Endothelial cell of umbilical vein (primary cell): ENCODE results near the gene OSBPL6. TPM values are rescaled to one million over a fixed set of nuclear protein-coding genes. Genes with fewer than 3 reads are reported as not detected.

Experiments used
- BruUV-seq: library from RNA; stranded (reverse); fragments of 400-500 nt; replicated peaks from 2 replicates; lab custom pipeline; 2021; lab: Mats Ljungman, UMichigan
- CTCF ChIA-PET: fragments of 300-600, 350-600 bp; sonication (Branson Sonifier 250); formaldehyde crosslinking; loops from one replicate; lab custom pipeline; 2021; ENCODE audit warnings: antibody characterized with exemption, inconsistent platforms; lab: Charles Lee
- POLR2A ChIA-PET: fragments of 300-600, 350-600 bp; sonication (Branson Sonifier 250); formaldehyde crosslinking; loops from one replicate; lab custom pipeline; 2021; ENCODE audit warnings: antibody characterized with exemption, inconsistent platforms; lab: Charles Lee
- DNase-seq: peaks from one replicate; pipeline ENCODE4 v3.0.0-alpha.2; 2011; ENCODE audit warnings: low read depth, low spot score
- FAIRE-seq: peaks from 2 replicates; lab custom pipeline; 2011; peaks lifted over from hg19 to GRCh38; lab: Jason Lieb, UNC
- H2AFZ ChIP-seq: 2 replicates; pipeline ENCODE4 v1.6.0; 2012; ENCODE audit warnings: low read depth, low read length, control low read depth, inconsistent platforms
- H3K27ac ChIP-seq: 2 replicates; pipeline ENCODE4 v1.5.1; 2011; ENCODE audit warnings: low read depth, mild to moderate bottlenecking, control low read depth, low read length, moderate library complexity; ENCODE audit not compliant: insufficient read depth
- H3K27me3 ChIP-seq, 2 experiments: 2 replicates each; pipeline versions ENCODE4 v1.6.0 to v1.6.1; 2011; ENCODE audit warnings: low read length in 2 of 2, mixed read lengths in 1 of 2; ENCODE audit not compliant: control insufficient read depth in 2 of 2, insufficient read depth in 2 of 2
- H3K36me3 ChIP-seq, 2 experiments: 2 replicates in 1 of 2; 3 replicates in 1 of 2; pipeline ENCODE4 v1.5.1; 2011; ENCODE audit warnings: low read length in 2 of 2, mild to moderate bottlenecking in 1 of 2, moderate library complexity in 1 of 2; ENCODE audit not compliant: control insufficient read depth in 2 of 2, insufficient read depth in 2 of 2; ENCODE audit errors: extremely low read depth in 1 of 2
- H3K4me1 ChIP-seq: 3 replicates; pipeline ENCODE4 v1.5.1; 2011; ENCODE audit warnings: mild to moderate bottlenecking, low read length; ENCODE audit not compliant: control insufficient read depth, insufficient read depth; ENCODE audit errors: extremely low read depth
- H3K4me2 ChIP-seq: 2 replicates; pipeline ENCODE4 v1.6.1; 2011; ENCODE audit warnings: low read length, control low read depth, mixed read lengths; ENCODE audit not compliant: insufficient read depth
- H3K4me3 ChIP-seq, 3 experiments: fragments of 200-600 bp in 1 of 3; sonication (generic), shearing (Covaris generic) in 1 of 3; replicated peaks in 1 of 3; 2 replicates each; pipeline ENCODE4 v1.5.1; 2011 to 2016; ENCODE audit warnings: control low read depth in 3 of 3, low read length in 3 of 3, mild to moderate bottlenecking in 2 of 3, inconsistent platforms in 1 of 3, low read depth in 1 of 3, moderate library complexity in 1 of 3; ENCODE audit not compliant: insufficient read depth in 1 of 3
- H3K79me2 ChIP-seq: 2 replicates; pipeline ENCODE4 v1.6.0; 2012; ENCODE audit warnings: low read length, inconsistent platforms; ENCODE audit not compliant: control insufficient read depth, insufficient read depth
- H3K9ac ChIP-seq: replicated peaks from 2 replicates; pipeline ENCODE3; 2011; ENCODE audit warnings: low read length, control low read depth; ENCODE audit not compliant: insufficient read depth; ENCODE audit errors: extremely low read depth
- H3K9me1 ChIP-seq: replicated peaks from 3 replicates; pipeline ENCODE4 v1.6.0; 2011; ENCODE audit warnings: mild to moderate bottlenecking, low read length; ENCODE audit not compliant: control insufficient read depth, insufficient read depth; ENCODE audit errors: extremely low read depth
- H3K9me3 ChIP-seq: replicated peaks from 2 replicates; pipeline ENCODE4 v1.5.1; 2012; ENCODE audit warnings: low read length, inconsistent platforms; ENCODE audit not compliant: control insufficient read depth, insufficient read depth
- H4K20me1 ChIP-seq: replicated peaks from 2 replicates; pipeline ENCODE3; 2011; ENCODE audit warnings: mild to moderate bottlenecking, low read length; ENCODE audit not compliant: control insufficient read depth, insufficient read depth; ENCODE audit errors: extremely low read depth
- EZH2 ChIP-seq: IDR thresholded peaks from 2 replicates; pipeline ENCODE4 v1.6.1; 2012; ENCODE audit warnings: borderline replicate concordance, low read depth, mild to moderate bottlenecking, moderate library complexity, low read length, inconsistent platforms; ENCODE audit not compliant: severe bottlenecking
- GATA2 ChIP-seq: IDR thresholded peaks from 2 replicates; pipeline ENCODE4 v1.7.0; 2011; ENCODE audit warnings: low read depth, mild to moderate bottlenecking, moderate library complexity, mixed read lengths, low read length; ENCODE audit not compliant: insufficient read length, insufficient read depth
- JUN ChIP-seq: IDR thresholded peaks from 2 replicates; pipeline ENCODE4 v1.6.1; 2011; ENCODE audit warnings: borderline replicate concordance, low read depth; ENCODE audit not compliant: insufficient read length, insufficient read depth
- MAX ChIP-seq: IDR thresholded peaks from 2 replicates; pipeline ENCODE4 v1.6.1; 2011; ENCODE audit not compliant: insufficient read depth, insufficient read length
- MYC ChIP-seq: IDR thresholded peaks from one replicate; pipeline ENCODE4 v1.6.1; 2011; ENCODE audit warnings: mild to moderate bottlenecking, low read depth, low read length
- POLR2A ChIP-seq: IDR thresholded peaks from 2 replicates; pipeline ENCODE4 v1.6.1; 2012; ENCODE audit warnings: low read depth, mild to moderate bottlenecking, control low read depth, low read length
- POLR2AphosphoS5 ChIP-seq: IDR thresholded peaks from 2 replicates; pipeline ENCODE4 v1.6.1; 2012; ENCODE audit warnings: low read depth, mild to moderate bottlenecking, control low read depth, low read length, moderate library complexity; ENCODE audit not compliant: insufficient read depth
- dilution Hi-C: fragments of 300-500 bp; cut with MboI; formaldehyde crosslinking; loops from one replicate; pipeline ENCODE4 v1.15.0; 2019; ENCODE audit warnings: low sequenced_read_pairs; ENCODE audit not compliant: extremely low pct_ligation_motif_present
- intact Hi-C: fragments of 100-400 bp; cut with micrococcal nuclease; formaldehyde crosslinking; loops from one replicate; pipeline ENCODE4 v1.10.0; 2022
- polyA plus RNA-seq, 4 experiments: library from polyadenylated mRNA; depleted of rRNA in 3 of 4; stranded (reverse) in 3 of 4; unstranded in 1 of 4; fragments of >200 nt; gene quantifications; 2 replicates each; pipeline versions ENCODE4 v1.2.1 to v1.2.3, GENCODE V29; 2011 to 2012; ENCODE audit warnings: missing spikeins in 1 of 4
- total RNA-seq: library from RNA; stranded (reverse); gene quantifications from 2 replicates; pipeline ENCODE4 v1.2.3, GENCODE V29; 2021
- TF ChIP-seq, protein P1 (sequence below), 2 donors: IDR thresholded peaks; 1 replicate in 1 of 2; 2 replicates in 1 of 2; pipeline ENCODE4 v1.5.1; 2011; ENCODE audit warnings: low read length in 2 of 2, mild to moderate bottlenecking in 2 of 2, moderate library complexity in 2 of 2, control low read depth in 1 of 2, inconsistent platforms in 1 of 2, low read depth in 1 of 2; ENCODE audit not compliant: insufficient read depth in 1 of 2; ENCODE audit errors: extremely low read depth in 1 of 2

OSBPL6 gene
- total and polyA plus RNA-seq, 2 donors (not counting 3 experiments of a cell fraction or from before 2014, with no cell fraction given) = 1.5 to 2.3 TPM

DNA sequence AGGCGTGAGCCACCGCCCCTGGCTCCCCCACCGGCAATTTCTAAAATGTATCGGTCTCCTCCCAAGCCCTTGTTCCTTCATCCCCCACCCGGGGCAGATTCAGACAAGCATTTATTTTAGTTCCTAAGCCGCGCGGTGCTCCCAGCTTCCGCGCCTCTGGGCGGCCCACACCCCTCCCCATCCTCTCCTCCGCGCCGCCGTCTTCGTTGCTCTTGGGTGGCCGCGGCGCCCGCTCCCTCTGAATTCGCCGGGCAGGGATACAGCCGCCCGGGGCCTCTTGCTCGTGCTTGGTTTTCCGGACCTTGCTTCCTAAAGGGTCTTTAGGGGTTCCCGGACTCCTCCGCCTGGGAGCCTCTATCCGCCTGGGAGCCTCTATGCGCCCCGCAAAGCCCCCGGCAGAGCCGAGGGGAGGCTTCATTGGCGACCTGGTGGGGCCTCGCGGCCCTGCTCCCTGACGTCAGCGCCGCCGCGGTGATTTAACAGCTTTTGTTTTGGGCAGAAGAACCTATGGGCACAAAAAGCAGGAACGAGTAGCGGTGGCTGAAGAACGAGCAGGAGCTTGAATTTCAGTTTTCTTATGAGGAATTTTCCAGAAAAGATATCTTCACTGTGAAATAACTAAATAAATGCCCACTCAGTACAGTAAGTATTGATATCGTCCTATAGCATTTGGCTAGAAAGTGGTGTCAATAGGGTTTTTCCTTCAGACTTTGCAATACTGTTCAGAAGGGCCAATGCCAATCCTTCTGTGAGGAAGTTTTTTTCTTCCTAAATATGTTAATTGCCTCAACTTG is 219.4 kb downstream of the OSBPL6 start:
- peak overlapping the region; percentile 91 for H3K27ac ChIP-seq
- H3K36me3 ChIP-seq = peaks cover 0 to 2% of the 10 kb centered on the region in 2 experiments
- POLR2A ChIA-PET = interaction anchor here (0.5 to 2.7 kb wide), 5 partner anchors 9 to 302 kb away, joined by 3 to 15 read pairs (median 4); partner anchors contain the start of genes PJVK, PRKRA and RBM45
- no peaks in the 10 kb centered on the region for H3K79me2 ChIP-seq
- dilution Hi-C loops (no loop called here), intact Hi-C loops (loop anchor here (1.0 to 5.0 kb wide), 9 partner anchors 9 to 431 kb away; partner anchors contain the start of genes OSBPL6, PJVK, PLEKHA3 and PRKRA)
- CTCF ChIA-PET = interaction anchor here (0.6 to 5.3 kb wide), 44 partner anchors 8 to 307 kb away, joined by 3 to 122 read pairs (median 6); partner anchors contain the start of genes PJVK, PLEKHA3, PRKRA and RBM45
- FAIRE-seq = peak; percentile 76
- peaks cover 13% of the 10 kb centered on the region for H3K4me1 ChIP-seq
- H3K9me3 ChIP-seq = no peaks in the 10 kb centered on the region
- H3K27me3 ChIP-seq = no peaks in the 10 kb centered on the region
- H3K4me3 ChIP-seq = peak overlapping the region; percentile 49 to 91 (median 69)
- peak overlapping the region; percentile 93 for H3K4me2 ChIP-seq
- no peaks in the 10 kb centered on the region for H3K9me1 ChIP-seq
- peak overlapping the region; percentile 95 for H3K9ac ChIP-seq
- H4K20me1 ChIP-seq = no peaks in the 10 kb centered on the region
- TF ChIP-seq POLR2AphosphoS5 = peak; percentile 65
- no peak for TF ChIP-seq EZH2
- TF ChIP-seq POLR2A = no peak
- TF ChIP-seq GATA2 = no peak
- TF ChIP-seq, protein P1, sequence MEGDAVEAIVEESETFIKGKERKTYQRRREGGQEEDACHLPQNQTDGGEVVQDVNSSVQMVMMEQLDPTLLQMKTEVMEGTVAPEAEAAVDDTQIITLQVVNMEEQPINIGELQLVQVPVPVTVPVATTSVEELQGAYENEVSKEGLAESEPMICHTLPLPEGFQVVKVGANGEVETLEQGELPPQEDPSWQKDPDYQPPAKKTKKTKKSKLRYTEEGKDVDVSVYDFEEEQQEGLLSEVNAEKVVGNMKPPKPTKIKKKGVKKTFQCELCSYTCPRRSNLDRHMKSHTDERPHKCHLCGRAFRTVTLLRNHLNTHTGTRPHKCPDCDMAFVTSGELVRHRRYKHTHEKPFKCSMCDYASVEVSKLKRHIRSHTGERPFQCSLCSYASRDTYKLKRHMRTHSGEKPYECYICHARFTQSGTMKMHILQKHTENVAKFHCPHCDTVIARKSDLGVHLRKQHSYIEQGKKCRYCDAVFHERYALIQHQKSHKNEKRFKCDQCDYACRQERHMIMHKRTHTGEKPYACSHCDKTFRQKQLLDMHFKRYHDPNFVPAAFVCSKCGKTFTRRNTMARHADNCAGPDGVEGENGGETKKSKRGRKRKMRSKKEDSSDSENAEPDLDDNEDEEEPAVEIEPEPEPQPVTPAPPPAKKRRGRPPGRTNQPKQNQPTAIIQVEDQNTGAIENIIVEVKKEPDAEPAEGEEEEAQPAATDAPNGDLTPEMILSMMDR (IDR thresholded peaks at IDR 0.05; ENCODE audit: extremely low read depth in 1 of 2, insufficient read depth in 1 of 2, low read depth in 1 of 2, low read length in 2 of 2) = no peak
- no peak for TF ChIP-seq MYC
- no peak for TF ChIP-seq MAX
- TF ChIP-seq JUN = no peak
- TSS peak; percentile 86 for BruUV-seq
- DNase-seq = peak; percentile 82
- H2AFZ ChIP-seq = peak overlapping the region; percentile 84
